K562 (cell line): ENCODE results near the gene ZNF618. TPM values are rescaled to one million over a fixed set of nuclear protein-coding genes. Genes with fewer than 3 reads are reported as not detected.

Experiments
- ATAC-seq: fragments of 200-7000 bp; cut with Tn5 transposase; 3 replicates; pipeline ENCODE4 v1.9.1; 2020; ENCODE audit warnings: moderate library complexity
- BruUV-seq: library from RNA; stranded (reverse); fragments of 400-500 nt; replicated peaks from 2 replicates; lab custom pipeline; 2021; lab: Mats Ljungman, UMichigan
- CTCF ChIA-PET: fragments of 300-600 bp; formaldehyde crosslinking; extraction: SDS; loops from one replicate; lab custom pipeline; 2021; ENCODE audit warnings: low intra/inter-chr PET ratio; lab: Yijun Ruan, JAX
- POLR2A ChIA-PET: fragments of 300-600, 350-650 bp; sonication (Branson Sonifier 250); formaldehyde crosslinking; extraction: SDS; loops from one replicate; lab custom pipeline; 2021; ENCODE audit warnings: antibody characterized with exemption, inconsistent platforms; lab: Yijun Ruan, JAX
- DNase-seq, 4 experiments: peaks; one replicate each; pipeline versions ENCODE4 v3.0.0 to v3.0.0-alpha.2; 2011 to 2018; ENCODE audit warnings: low spot score in 3 of 4, mixed read lengths in 3 of 4; ENCODE audit errors: extremely low read depth in 1 of 4
- FAIRE-seq: peaks from 2 replicates; lab custom pipeline; 2011; peaks lifted over from hg19 to GRCh38; lab: Jason Lieb, UNC
- H2AFZ ChIP-seq: 2 replicates; pipeline ENCODE4 v1.6.0; 2011; ENCODE audit warnings: low read depth, low read length, control low read depth, inconsistent platforms
- H3K27ac ChIP-seq: fragments of 200-600 bp; 3 replicates; pipeline ENCODE4 v1.8.0; 2011; ENCODE audit warnings: low read depth, mild to moderate bottlenecking, control low read depth, inconsistent platforms, low read length, moderate library complexity, mixed read lengths; ENCODE audit errors: extremely low read depth
- H3K27me3 ChIP-seq, 2 experiments: fragments of 300-600 bp in 1 of 2; 2 replicates in 1 of 2; 3 replicates in 1 of 2; pipeline versions ENCODE4 v1.6.0 to v1.8.0; 2011; ENCODE audit warnings: inconsistent platforms in 2 of 2, low read length in 2 of 2, mild to moderate bottlenecking in 1 of 2, mixed read lengths in 1 of 2, moderate library complexity in 1 of 2; ENCODE audit not compliant: control insufficient read depth in 2 of 2, insufficient read depth in 2 of 2
- H3K36me3 ChIP-seq: fragments of 300-600 bp; 3 replicates; pipeline ENCODE4 v1.8.0; 2011; ENCODE audit warnings: mild to moderate bottlenecking, low read length, inconsistent platforms; ENCODE audit not compliant: control insufficient read depth, insufficient read depth
- H3K4me1 ChIP-seq, 2 experiments: fragments of 200-600 bp in 1 of 2; replicated peaks in 1 of 2; 2 replicates in 1 of 2; 3 replicates in 1 of 2; pipeline versions ENCODE4 v1.5.1 to v1.8.0; 2011; ENCODE audit warnings: inconsistent platforms in 2 of 2, low read length in 2 of 2, mild to moderate bottlenecking in 1 of 2, mixed read lengths in 1 of 2, moderate library complexity in 1 of 2; ENCODE audit not compliant: control insufficient read depth in 2 of 2, insufficient read depth in 2 of 2
- H3K4me2 ChIP-seq: 2 replicates; pipeline ENCODE4 v1.6.1; 2011; ENCODE audit warnings: low read length, control low read depth, inconsistent platforms, mixed read lengths; ENCODE audit not compliant: insufficient read depth
- H3K4me3 ChIP-seq: fragments of 200-600 bp; sonication (generic), shearing (Covaris generic); 2 replicates; pipeline ENCODE4 v1.5.1; 2016; ENCODE audit warnings: control low read depth, inconsistent platforms
- H3K79me2 ChIP-seq: fragments of 200-600 bp; 3 replicates; pipeline ENCODE4 v1.8.0; 2011; ENCODE audit warnings: low read length, inconsistent platforms; ENCODE audit not compliant: control insufficient read depth, insufficient read depth
- H3K9ac ChIP-seq, 2 experiments: 2 replicates each; pipeline versions ENCODE4 v1.6.0 to v1.6.1; 2011; ENCODE audit warnings: low read depth in 2 of 2, low read length in 2 of 2, control low read depth in 1 of 2, inconsistent platforms in 1 of 2, mild to moderate bottlenecking in 1 of 2, mixed read lengths in 1 of 2; ENCODE audit not compliant: insufficient read depth in 1 of 2
- H3K9me1 ChIP-seq: one replicate; pipeline ENCODE4 v1.6.0; 2011; ENCODE audit warnings: inconsistent platforms, mild to moderate bottlenecking, low read length, moderate library complexity; ENCODE audit not compliant: control insufficient read depth, insufficient read depth
- H3K9me3 ChIP-seq: replicated peaks from 2 replicates; pipeline ENCODE4 v1.5.1; 2011; ENCODE audit warnings: low read depth, low read length, inconsistent platforms; ENCODE audit not compliant: control insufficient read depth, insufficient read depth
- H4K20me1 ChIP-seq: replicated peaks from 2 replicates; pipeline ENCODE4 v1.6.1; 2011; ENCODE audit warnings: low read length, inconsistent platforms, mixed read lengths; ENCODE audit not compliant: control insufficient read depth, insufficient read depth
- GTF2B ChIP-seq: IDR thresholded peaks from 2 replicates; pipeline ENCODE4 v1.6.1; 2011; ENCODE audit not compliant: insufficient read length; ENCODE audit errors: extremely low read depth
- HNRNPL ChIP-seq: fragments of 200-400 bp; formaldehyde crosslinking; IDR thresholded peaks from 2 replicates; pipeline ENCODE4 v1.6.1; 2017; ENCODE audit warnings: low read depth, mild to moderate bottlenecking, low read length
- ID3 ChIP-seq, 2 experiments: fragments of 250-450 bp in 1 of 2; fragments of 450-650 bp in 1 of 2; sonication (Bioruptor Pico) in 1 of 2; IDR thresholded peaks; 2 replicates each; pipeline versions ENCODE4 v1.6.1 to v1.8.0; 2016 to 2021; ENCODE audit warnings: mild to moderate bottlenecking in 2 of 2, moderate library complexity in 2 of 2, missing compliant biosample characterization in 1 of 2, missing genetic modification characterization in 1 of 2
- L3MBTL2 ChIP-seq: fragments of 450-650 bp; IDR thresholded peaks from 2 replicates; pipeline ENCODE4 v1.6.1; 2016; ENCODE audit warnings: mild to moderate bottlenecking, moderate library complexity
- MCM2 ChIP-seq: fragments of 450-650 bp; IDR thresholded peaks from 2 replicates; pipeline ENCODE4 v1.6.1; 2017; ENCODE audit warnings: low read depth, mild to moderate bottlenecking
- MCM7 ChIP-seq, 2 experiments: fragments of 450-650 bp; IDR thresholded peaks; 2 replicates each; pipeline ENCODE4 v1.6.1; 2016 to 2018
- NR2C1 ChIP-seq, 2 experiments: fragments of 450-650 bp; IDR thresholded peaks; 2 replicates each; pipeline ENCODE4 v1.6.1; 2017; ENCODE audit warnings: mild to moderate bottlenecking in 2 of 2, antibody characterized with exemption in 1 of 2, inconsistent platforms in 1 of 2, missing compliant biosample characterization in 1 of 2, missing genetic modification characterization in 1 of 2
- PPARD ChIP-seq: fragments of 250-450 bp; sonication (Bioruptor Pico); IDR thresholded peaks from 2 replicates; pipeline ENCODE4 v1.8.0; 2022; ENCODE audit warnings: inconsistent platforms, mild to moderate bottlenecking, moderate library complexity
- RAD51 ChIP-seq: fragments of 450-650 bp; IDR thresholded peaks from 2 replicates; pipeline ENCODE4 v1.7.1; 2016; ENCODE audit warnings: low read depth, mild to moderate bottlenecking, borderline replicate concordance
- SLC30A9 ChIP-seq: fragments of 250-450 bp; sonication (Bioruptor Pico); IDR thresholded peaks from 2 replicates; pipeline ENCODE4 v1.8.0; 2022; ENCODE audit warnings: mild to moderate bottlenecking, moderate library complexity
- VEZF1 ChIP-seq: fragments of 200-800 bp; sonication (Bioruptor generic); IDR thresholded peaks from 2 replicates; pipeline ENCODE4 v1.6.1; 2017; ENCODE audit warnings: missing genetic modification characterization, missing compliant biosample characterization
- ZBED1 ChIP-seq: IDR thresholded peaks from 2 replicates; pipeline ENCODE4 v1.6.1; 2014
- ZNF239 ChIP-seq: fragments of 250-450 bp; sonication (Bioruptor Pico); IDR thresholded peaks from 2 replicates; pipeline ENCODE4 v1.4.0; 2020; ENCODE audit warnings: mild to moderate bottlenecking
- WGBS: fragments of 100-300 bp; shearing (Covaris generic); methylation state at CpG from one replicate; pipeline ENCODE4 v1.1.6; 2016; ENCODE audit warnings: low coverage, mixed read lengths; ENCODE audit not compliant: insufficient coverage; ENCODE audit errors: missing lambda C conversion rate; 5-methylcytosine and 5-hydroxymethylcytosine counted together
- in situ Hi-C: fragments of 300-500 bp; cut with MboI; formaldehyde crosslinking; loops from 4 replicates; pipeline ENCODE4 v1.15.0; 2018; ENCODE audit warnings: inconsistent platforms, mixed read lengths
- intact Hi-C: fragments of 100-400 bp; cut with micrococcal nuclease; formaldehyde crosslinking; loops from 2 replicates; pipeline ENCODE4 v1.14.2; 2022
- polyA plus RNA-seq, 8 experiments: library from polyadenylated mRNA; depleted of rRNA in 4 of 8; stranded (reverse) in 5 of 8; unstranded in 3 of 8; fragments of >200 nt; fragmentation: Nextera tagmentation in 2 of 8; fragmentation: Illumina TruSeq in 1 of 8; extraction: Ambion mirVana in 2 of 8; extraction: Trizol in 1 of 8; gene quantifications; 2 replicates each; pipeline versions ENCODE4 v1.2.1 to v1.2.3, GENCODE V29; 2011 to 2014; ENCODE audit warnings: inconsistent platforms in 1 of 8, missing spikeins in 1 of 8
- total RNA-seq, 7 experiments: library from RNA; depleted of rRNA in 6 of 7; stranded (reverse); fragments of >200 nt in 6 of 7; fragmentation: Illumina TruSeq in 2 of 7; extraction: Trizol in 2 of 7; gene quantifications; 2 replicates each; pipeline versions ENCODE4 v1.2.1 to v1.2.3, GENCODE V29; 2011 to 2021; ENCODE audit warnings: low replicate concordance in 1 of 7
- TF ChIP-seq, protein P1 (sequence below): fragments of 450-650 bp; IDR thresholded peaks from 2 replicates; pipeline ENCODE4 v1.6.1; 2017; ENCODE audit warnings: antibody characterized with exemption, mild to moderate bottlenecking
- TF ChIP-seq, protein P2 (sequence below): fragments of 250-450 bp; sonication (Bioruptor Pico); IDR thresholded peaks from 2 replicates; pipeline ENCODE4 v1.5.0; 2021

ZNF618 gene
- total and polyA plus RNA-seq, 9 of the 15 experiments (the other 6 are each of a cell fraction or from before 2014, with no cell fraction given) = 0.08 to 13.7 (median 3.4) TPM

DNA sequence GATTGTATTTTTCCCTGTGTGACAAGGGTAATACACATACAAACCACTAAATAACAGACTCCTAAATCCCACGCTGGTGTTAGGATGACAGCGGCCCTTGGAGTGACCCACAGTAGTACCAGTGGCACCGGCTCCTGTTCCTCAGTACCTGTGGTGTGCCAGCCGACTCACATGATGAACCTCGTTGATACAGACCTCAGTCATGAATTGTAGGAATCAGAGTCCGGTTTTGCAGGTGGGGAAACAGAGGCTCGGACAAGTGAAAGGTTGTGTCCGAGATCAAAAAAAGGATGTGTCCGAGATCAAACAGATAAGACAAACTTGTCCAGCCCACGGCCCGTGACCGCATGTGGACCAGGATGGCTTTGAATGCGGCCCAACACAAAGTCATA lies 124.0 kb downstream of the ZNF618 start:
- intact Hi-C loops (no loop called here), in situ Hi-C loops (no loop called here)
- no peak for FAIRE-seq
- Histone ChIP-seq H2AFZ (no peak overlapping the region), H3K79me2 (no peaks in the 10 kb centered on the region), H3K27me3 (no peaks in the 10 kb centered on the region), H3K9me1 (no peaks in the 10 kb centered on the region), H3K9me3 (no peaks in the 10 kb centered on the region), H3K36me3 (peaks cover 8% of the 10 kb centered on the region; the same call in 2 of the 3 replicates), H3K4me1 (peaks cover 0 to 6% of the 10 kb centered on the region in 2 experiments; a peak in 1 of 5 replicates), H3K4me2 (no peak overlapping the region), H4K20me1 (no peaks in the 10 kb centered on the region; the same call in 1 of the 2 replicates), H3K4me3 (no peak overlapping the region), H3K27ac (no peak overlapping the region), H3K9ac (no peak overlapping the region)
- POLR2A ChIA-PET = interaction anchor here (0.6 kb wide), 1 partner anchor 23 kb away, joined by 3 read pairs; no protein-coding TSS in a partner anchor
- CTCF ChIA-PET = no interaction called here
- no peak for DNase-seq
- WGBS = 59% methylated on average over 13 of the region's 13 CpGs
- no TSS peak for BruUV-seq
- no peak for ATAC-seq
- TF ChIP-seq MCM2 (no peak), PPARD (CRISPR knock-in tag) (no peak), VEZF1 (no peak), MCM7 (IDR thresholded peaks at IDR 0.05) (no peak), ZBED1 (no peak), RAD51 (no peak), ZNF239 (CRISPR knock-in tag) (no peak), HNRNPL (no peak), GTF2B (no peak), ID3 (CRISPR knock-in tag; IDR thresholded peaks at IDR 0.05) (no peak), ID3 (tag; IDR thresholded peaks at IDR 0.05) (no peak), L3MBTL2 (no peak), NR2C1 (IDR thresholded peaks at IDR 0.05) (no peak), NR2C1 (tag; IDR thresholded peaks at IDR 0.05) (no peak), SLC30A9 (CRISPR knock-in tag) (no peak)
- TF ChIP-seq, protein P1, sequence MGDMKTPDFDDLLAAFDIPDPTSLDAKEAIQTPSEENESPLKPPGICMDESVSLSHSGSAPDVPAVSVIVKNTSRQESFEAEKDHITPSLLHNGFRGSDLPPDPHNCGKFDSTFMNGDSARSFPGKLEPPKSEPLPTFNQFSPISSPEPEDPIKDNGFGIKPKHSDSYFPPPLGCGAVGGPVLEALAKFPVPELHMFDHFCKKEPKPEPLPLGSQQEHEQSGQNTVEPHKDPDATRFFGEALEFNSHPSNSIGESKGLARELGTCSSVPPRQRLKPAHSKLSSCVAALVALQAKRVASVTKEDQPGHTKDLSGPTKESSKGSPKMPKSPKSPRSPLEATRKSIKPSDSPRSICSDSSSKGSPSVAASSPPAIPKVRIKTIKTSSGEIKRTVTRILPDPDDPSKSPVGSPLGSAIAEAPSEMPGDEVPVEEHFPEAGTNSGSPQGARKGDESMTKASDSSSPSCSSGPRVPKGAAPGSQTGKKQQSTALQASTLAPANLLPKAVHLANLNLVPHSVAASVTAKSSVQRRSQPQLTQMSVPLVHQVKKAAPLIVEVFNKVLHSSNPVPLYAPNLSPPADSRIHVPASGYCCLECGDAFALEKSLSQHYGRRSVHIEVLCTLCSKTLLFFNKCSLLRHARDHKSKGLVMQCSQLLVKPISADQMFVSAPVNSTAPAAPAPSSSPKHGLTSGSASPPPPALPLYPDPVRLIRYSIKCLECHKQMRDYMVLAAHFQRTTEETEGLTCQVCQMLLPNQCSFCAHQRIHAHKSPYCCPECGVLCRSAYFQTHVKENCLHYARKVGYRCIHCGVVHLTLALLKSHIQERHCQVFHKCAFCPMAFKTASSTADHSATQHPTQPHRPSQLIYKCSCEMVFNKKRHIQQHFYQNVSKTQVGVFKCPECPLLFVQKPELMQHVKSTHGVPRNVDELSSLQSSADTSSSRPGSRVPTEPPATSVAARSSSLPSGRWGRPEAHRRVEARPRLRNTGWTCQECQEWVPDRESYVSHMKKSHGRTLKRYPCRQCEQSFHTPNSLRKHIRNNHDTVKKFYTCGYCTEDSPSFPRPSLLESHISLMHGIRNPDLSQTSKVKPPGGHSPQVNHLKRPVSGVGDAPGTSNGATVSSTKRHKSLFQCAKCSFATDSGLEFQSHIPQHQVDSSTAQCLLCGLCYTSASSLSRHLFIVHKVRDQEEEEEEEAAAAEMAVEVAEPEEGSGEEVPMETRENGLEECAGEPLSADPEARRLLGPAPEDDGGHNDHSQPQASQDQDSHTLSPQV = no peak
- TF ChIP-seq, protein P2, sequence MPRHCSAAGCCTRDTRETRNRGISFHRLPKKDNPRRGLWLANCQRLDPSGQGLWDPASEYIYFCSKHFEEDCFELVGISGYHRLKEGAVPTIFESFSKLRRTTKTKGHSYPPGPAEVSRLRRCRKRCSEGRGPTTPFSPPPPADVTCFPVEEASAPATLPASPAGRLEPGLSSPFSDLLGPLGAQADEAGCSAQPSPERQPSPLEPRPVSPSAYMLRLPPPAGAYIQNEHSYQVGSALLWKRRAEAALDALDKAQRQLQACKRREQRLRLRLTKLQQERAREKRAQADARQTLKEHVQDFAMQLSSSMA (CRISPR knock-in tag) = no peak
